K562 (cell line): ENCODE results near the gene SPATA2L. TPM values are rescaled to one million over a fixed set of nuclear protein-coding genes. Genes with fewer than 3 reads are reported as not detected.

ENCODE experiments used
- ATF1 ChIP-seq, 2 experiments: fragments of 450-650 bp in 1 of 2; IDR thresholded peaks; 2 replicates each; pipeline ENCODE4 v1.6.1; 2016; ENCODE audit warnings: missing compliant biosample characterization in 1 of 2, missing genetic modification characterization in 1 of 2
- BDP1 ChIP-seq: IDR thresholded peaks from 3 replicates; pipeline ENCODE4 v1.6.1; 2011; ENCODE audit not compliant: insufficient read length, insufficient read depth
- CBX1 ChIP-seq: sonication (generic); IDR thresholded peaks from 2 replicates; pipeline ENCODE4 v1.6.1; 2016; ENCODE audit warnings: antibody characterized with exemption, low read depth, mild to moderate bottlenecking
- CCNT2 ChIP-seq: IDR thresholded peaks from 2 replicates; pipeline ENCODE4 v1.6.1; 2011; ENCODE audit warnings: borderline replicate concordance, low read depth, mild to moderate bottlenecking, moderate library complexity, mixed read lengths, low read length; ENCODE audit not compliant: insufficient read length; ENCODE audit errors: extremely low read depth
- CTBP1 ChIP-seq: fragments of 450-650 bp; IDR thresholded peaks from 2 replicates; pipeline ENCODE4 v1.6.1; 2016; ENCODE audit warnings: borderline replicate concordance
- HDAC2 ChIP-seq: fragments of 450-650 bp; IDR thresholded peaks from 2 replicates; pipeline ENCODE4 v1.6.1; 2016; ENCODE audit warnings: mild to moderate bottlenecking
- HNRNPK ChIP-seq: fragments of 200-400 bp; formaldehyde crosslinking; IDR thresholded peaks from one replicate; pipeline ENCODE4 v1.6.1; 2018; ENCODE audit warnings: mild to moderate bottlenecking, low read depth, low read length; ENCODE audit not compliant: poor library complexity, severe bottlenecking
- L3MBTL2 ChIP-seq: fragments of 450-650 bp; IDR thresholded peaks from 2 replicates; pipeline ENCODE4 v1.6.1; 2016; ENCODE audit warnings: mild to moderate bottlenecking, moderate library complexity
- NR4A1 ChIP-seq, 2 experiments: fragments of 250-450 bp in 1 of 2; fragments of 450-650 bp in 1 of 2; sonication (Bioruptor Pico) in 1 of 2; IDR thresholded peaks; 2 replicates each; pipeline versions ENCODE4 v1.4.0 to v1.6.1; 2016 to 2020; ENCODE audit warnings: mild to moderate bottlenecking in 2 of 2, missing compliant biosample characterization in 1 of 2, missing genetic modification characterization in 1 of 2, moderate library complexity in 1 of 2
- SRF ChIP-seq, 2 experiments: fragments of 250-450, 450-650 bp in 1 of 2; sonication (Bioruptor Pico) in 1 of 2; sonication (generic) in 1 of 2; formaldehyde crosslinking; IDR thresholded peaks; 2 replicates each; pipeline versions ENCODE4 v1.5.0 to v1.5.1; 2020 to 2022; ENCODE audit warnings: mild to moderate bottlenecking in 1 of 2, missing genetic modification reagents in 1 of 2
- TEAD4 ChIP-seq, 2 experiments: sonication (generic) in 1 of 2; formaldehyde crosslinking in 1 of 2; IDR thresholded peaks; 2 replicates each; pipeline versions ENCODE4 v1.6.1 to v1.8.0; 2012 to 2022; ENCODE audit warnings: borderline replicate concordance in 1 of 2, inconsistent platforms in 1 of 2, low read length in 1 of 2, mild to moderate bottlenecking in 1 of 2, missing genetic modification reagents in 1 of 2
- TRIM24 ChIP-seq, 2 experiments: fragments of 450-650 bp; IDR thresholded peaks; 2 replicates each; pipeline ENCODE4 v1.6.1; 2016
- ZNF583 ChIP-seq: fragments of 250-450 bp; sonication (Bioruptor Pico); IDR thresholded peaks from 2 replicates; pipeline ENCODE4 v1.4.0; 2020
- ZNF79 ChIP-seq: fragments of 250-450 bp; sonication (Bioruptor Pico); IDR thresholded peaks from 2 replicates; pipeline ENCODE4 v1.4.0; 2020; ENCODE audit warnings: low read depth, mild to moderate bottlenecking, moderate library complexity
- polyA plus RNA-seq, 8 experiments: library from polyadenylated mRNA; depleted of rRNA in 4 of 8; stranded (reverse) in 5 of 8; unstranded in 3 of 8; fragments of >200 nt; fragmentation: Nextera tagmentation in 2 of 8; fragmentation: Illumina TruSeq in 1 of 8; extraction: Ambion mirVana in 2 of 8; extraction: Trizol in 1 of 8; gene quantifications; 2 replicates each; pipeline versions ENCODE4 v1.2.1 to v1.2.3, GENCODE V29; 2011 to 2014; ENCODE audit warnings: inconsistent platforms in 1 of 8, missing spikeins in 1 of 8
- total RNA-seq, 7 experiments: library from RNA; depleted of rRNA in 6 of 7; stranded (reverse); fragments of >200 nt in 6 of 7; fragmentation: Illumina TruSeq in 2 of 7; extraction: Trizol in 2 of 7; gene quantifications; 2 replicates each; pipeline versions ENCODE4 v1.2.1 to v1.2.3, GENCODE V29; 2011 to 2021; ENCODE audit warnings: low replicate concordance in 1 of 7
- TF ChIP-seq, protein P1 (sequence below): fragments of 450-650 bp; IDR thresholded peaks from 2 replicates; pipeline ENCODE4 v1.6.1; 2018; ENCODE audit warnings: mild to moderate bottlenecking, low read depth; ENCODE audit not compliant: partially characterized antibody
- TF ChIP-seq, protein P2 (sequence below): sonication (generic); formaldehyde crosslinking; IDR thresholded peaks from 2 replicates; pipeline ENCODE4 v1.8.0; 2022; ENCODE audit warnings: missing genetic modification reagents, mild to moderate bottlenecking, moderate library complexity, borderline replicate concordance
- TF ChIP-seq, protein P3 (sequence below): fragments of 250-450 bp; sonication (Bioruptor Pico); IDR thresholded peaks from 2 replicates; pipeline ENCODE4 v1.8.0; 2022; ENCODE audit warnings: inconsistent platforms
- TF ChIP-seq, protein P4 (sequence below): fragments of 450-650 bp; IDR thresholded peaks from 2 replicates; pipeline ENCODE4 v1.6.1; 2018; ENCODE audit not compliant: partially characterized antibody

Gene SPATA2L
- total and polyA plus RNA-seq, 9 of the 15 experiments (the other 6 are each of a cell fraction or from before 2014, with no cell fraction given): 0.13 to 19.2 (median 4.8) TPM; not detected in 1

DNA sequence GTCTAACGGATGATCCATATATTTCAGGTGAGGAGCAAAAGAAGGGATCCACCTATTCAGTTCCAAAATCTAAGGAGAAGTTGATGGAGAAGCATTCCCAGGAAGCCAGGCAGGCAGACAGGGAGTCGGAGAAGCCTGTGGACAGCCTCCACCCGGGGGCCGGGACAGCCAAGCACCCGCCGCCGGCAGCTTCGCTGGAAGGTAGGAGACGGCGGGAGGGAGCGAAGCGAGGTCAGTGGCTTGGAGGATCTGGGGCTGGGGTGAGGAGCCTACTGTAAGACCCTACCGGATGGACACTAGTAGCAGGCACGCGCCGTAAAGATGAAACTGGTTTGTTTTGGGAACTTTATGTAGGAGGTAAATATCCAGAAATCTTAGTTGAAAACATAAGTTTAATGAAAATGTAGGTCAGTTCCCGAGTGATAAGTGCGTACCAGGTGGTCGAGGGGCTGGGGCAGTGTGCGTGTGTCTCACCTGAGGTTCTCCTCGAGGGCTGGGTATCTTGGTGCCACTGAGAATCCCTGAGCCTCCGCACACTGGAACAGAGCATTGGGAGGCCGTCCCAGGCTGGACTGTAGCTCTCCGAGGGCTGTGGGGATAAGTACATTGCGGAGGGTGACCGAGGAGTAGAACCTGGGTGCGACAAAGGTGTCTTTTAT, 43.2 kb downstream of the SPATA2L start (continued):
- TF ChIP-seq SRF (CRISPR knock-in tag; IDR thresholded peaks at IDR 0.05): 0 out of 4 replicates have a peak, but pooled peaks of 1 of the 2 experiments have one; percentile 36
- TF ChIP-seq BDP1: no peak
- TF ChIP-seq, protein P1, sequence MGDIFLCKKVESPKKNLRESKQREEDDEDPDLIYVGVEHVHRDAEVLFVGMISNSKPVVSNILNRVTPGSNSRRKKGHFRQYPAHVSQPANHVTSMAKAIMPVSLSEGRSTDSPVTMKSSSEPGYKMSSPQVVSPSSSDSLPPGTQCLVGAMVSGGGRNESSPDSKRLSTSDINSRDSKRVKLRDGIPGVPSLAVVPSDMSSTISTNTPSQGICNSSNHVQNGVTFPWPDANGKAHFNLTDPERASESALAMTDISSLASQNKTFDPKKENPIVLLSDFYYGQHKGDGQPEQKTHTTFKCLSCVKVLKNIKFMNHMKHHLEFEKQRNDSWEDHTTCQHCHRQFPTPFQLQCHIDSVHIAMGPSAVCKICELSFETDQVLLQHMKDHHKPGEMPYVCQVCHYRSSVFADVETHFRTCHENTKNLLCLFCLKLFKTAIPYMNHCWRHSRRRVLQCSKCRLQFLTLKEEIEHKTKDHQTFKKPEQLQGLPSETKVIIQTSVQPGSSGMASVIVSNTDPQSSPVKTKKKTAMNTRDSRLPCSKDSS: no peak
- TF ChIP-seq CCNT2: no peak
- TF ChIP-seq, protein P2, sequence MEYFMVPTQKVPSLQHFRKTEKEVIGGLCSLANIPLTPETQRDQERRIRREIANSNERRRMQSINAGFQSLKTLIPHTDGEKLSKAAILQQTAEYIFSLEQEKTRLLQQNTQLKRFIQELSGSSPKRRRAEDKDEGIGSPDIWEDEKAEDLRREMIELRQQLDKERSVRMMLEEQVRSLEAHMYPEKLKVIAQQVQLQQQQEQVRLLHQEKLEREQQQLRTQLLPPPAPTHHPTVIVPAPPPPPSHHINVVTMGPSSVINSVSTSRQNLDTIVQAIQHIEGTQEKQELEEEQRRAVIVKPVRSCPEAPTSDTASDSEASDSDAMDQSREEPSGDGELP (CRISPR knock-in tag): 0 out of 2 replicates have a peak, but pooled peaks have one; percentile 8
- TF ChIP-seq TRIM24 (IDR thresholded peaks at IDR 0.05): peak in 1 of 2 experiments; percentile 18; a peak in 1 of 4 replicates
- TF ChIP-seq L3MBTL2: peak; percentile 61
- TF ChIP-seq CTBP1: 0 out of 2 replicates have a peak, but pooled peaks have one; percentile 2
- TF ChIP-seq CBX1: no peak
- no peak for TF ChIP-seq ZNF79 (CRISPR knock-in tag)
- peak; percentile 16; the same call in 1 of the 2 replicates for TF ChIP-seq HDAC2
- TF ChIP-seq NR4A1 (CRISPR knock-in tag; IDR thresholded peaks at IDR 0.05): 0 out of 2 replicates have a peak, but pooled peaks have one; percentile 39
- TF ChIP-seq NR4A1 (tag; IDR thresholded peaks at IDR 0.05): no peak
- TF ChIP-seq HNRNPK: no peak
- TF ChIP-seq TEAD4 (IDR thresholded peaks at IDR 0.05; ENCODE audit: low read length): no peak
- TF ChIP-seq TEAD4 (CRISPR knock-in tag; IDR thresholded peaks at IDR 0.05; ENCODE audit: borderline replicate concordance): no peak
- TF ChIP-seq ATF1 (CRISPR knock-in tag; IDR thresholded peaks at IDR 0.05): no peak
- TF ChIP-seq ATF1 (tag; IDR thresholded peaks at IDR 0.05): 0 out of 2 replicates have a peak, but pooled peaks have one; percentile 1
- TF ChIP-seq, protein P3, sequence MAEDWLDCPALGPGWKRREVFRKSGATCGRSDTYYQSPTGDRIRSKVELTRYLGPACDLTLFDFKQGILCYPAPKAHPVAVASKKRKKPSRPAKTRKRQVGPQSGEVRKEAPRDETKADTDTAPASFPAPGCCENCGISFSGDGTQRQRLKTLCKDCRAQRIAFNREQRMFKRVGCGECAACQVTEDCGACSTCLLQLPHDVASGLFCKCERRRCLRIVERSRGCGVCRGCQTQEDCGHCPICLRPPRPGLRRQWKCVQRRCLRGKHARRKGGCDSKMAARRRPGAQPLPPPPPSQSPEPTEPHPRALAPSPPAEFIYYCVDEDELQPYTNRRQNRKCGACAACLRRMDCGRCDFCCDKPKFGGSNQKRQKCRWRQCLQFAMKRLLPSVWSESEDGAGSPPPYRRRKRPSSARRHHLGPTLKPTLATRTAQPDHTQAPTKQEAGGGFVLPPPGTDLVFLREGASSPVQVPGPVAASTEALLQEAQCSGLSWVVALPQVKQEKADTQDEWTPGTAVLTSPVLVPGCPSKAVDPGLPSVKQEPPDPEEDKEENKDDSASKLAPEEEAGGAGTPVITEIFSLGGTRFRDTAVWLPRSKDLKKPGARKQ (CRISPR knock-in tag): no peak
- 0 out of 2 replicates have a peak, but pooled peaks have one; percentile 57 for TF ChIP-seq ZNF583 (CRISPR knock-in tag)
- TF ChIP-seq, protein P4, sequence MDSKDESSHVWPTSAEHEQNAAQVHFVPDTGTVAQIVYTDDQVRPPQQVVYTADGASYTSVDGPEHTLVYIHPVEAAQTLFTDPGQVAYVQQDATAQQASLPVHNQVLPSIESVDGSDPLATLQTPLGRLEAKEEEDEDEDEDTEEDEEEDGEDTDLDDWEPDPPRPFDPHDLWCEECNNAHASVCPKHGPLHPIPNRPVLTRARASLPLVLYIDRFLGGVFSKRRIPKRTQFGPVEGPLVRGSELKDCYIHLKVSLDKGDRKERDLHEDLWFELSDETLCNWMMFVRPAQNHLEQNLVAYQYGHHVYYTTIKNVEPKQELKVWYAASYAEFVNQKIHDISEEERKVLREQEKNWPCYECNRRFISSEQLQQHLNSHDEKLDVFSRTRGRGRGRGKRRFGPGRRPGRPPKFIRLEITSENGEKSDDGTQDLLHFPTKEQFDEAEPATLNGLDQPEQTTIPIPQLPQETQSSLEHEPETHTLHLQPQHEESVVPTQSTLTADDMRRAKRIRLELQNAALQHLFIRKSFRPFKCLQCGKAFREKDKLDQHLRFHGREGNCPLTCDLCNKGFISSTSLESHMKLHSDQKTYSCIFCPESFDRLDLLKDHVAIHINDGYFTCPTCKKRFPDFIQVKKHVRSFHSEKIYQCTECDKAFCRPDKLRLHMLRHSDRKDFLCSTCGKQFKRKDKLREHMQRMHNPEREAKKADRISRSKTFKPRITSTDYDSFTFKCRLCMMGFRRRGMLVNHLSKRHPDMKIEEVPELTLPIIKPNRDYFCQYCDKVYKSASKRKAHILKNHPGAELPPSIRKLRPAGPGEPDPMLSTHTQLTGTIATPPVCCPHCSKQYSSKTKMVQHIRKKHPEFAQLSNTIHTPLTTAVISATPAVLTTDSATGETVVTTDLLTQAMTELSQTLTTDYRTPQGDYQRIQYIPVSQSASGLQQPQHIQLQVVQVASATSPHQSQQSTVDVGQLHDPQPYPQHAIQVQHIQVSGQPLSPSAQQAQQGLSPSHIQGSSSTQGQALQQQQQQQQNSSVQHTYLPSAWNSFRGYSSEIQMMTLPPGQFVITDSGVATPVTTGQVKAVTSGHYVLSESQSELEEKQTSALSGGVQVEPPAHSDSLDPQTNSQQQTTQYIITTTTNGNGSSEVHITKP: no peak
